ENCODE measurements around the gene TMEM40. TPM values are rescaled to one million over a fixed set of nuclear protein-coding genes. Genes with fewer than 3 reads are reported as not detected.

The TMEM40 gene
- polyA plus RNA-seq (2012; ENCODE audit: low read depth, missing spikeins) = 0.41 TPM

DNA sequence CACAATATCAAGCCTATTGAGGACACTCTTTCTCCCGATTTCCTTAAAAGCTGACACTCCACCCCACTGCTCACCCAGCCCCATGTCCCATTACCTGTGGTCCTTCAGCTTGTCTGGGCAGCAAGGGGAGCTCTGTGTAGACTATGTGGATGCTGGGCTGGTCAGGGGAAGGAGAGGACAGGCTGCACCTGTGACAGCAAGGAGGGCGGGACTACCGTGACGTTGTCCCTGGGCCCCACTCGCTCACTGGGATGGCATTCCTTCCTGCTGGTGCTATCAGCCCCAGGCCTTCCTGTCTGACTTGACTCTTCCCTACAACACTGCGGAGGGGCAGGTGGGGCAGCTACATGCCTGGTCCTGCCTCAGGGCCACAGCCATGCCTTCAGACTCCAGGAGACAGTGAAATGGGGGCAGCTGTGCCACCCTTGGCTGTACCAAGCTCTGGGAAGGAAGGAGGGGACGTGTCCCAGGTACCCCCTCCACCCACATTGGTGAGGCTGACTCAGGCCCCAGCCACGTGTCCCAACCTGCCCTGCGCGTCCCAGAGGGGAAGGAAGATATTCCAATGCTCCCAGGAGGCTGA lies at the start of gene TMEM40:
TMEM40 (minus strand) TSS at position 163 of the 583 bp plus-strand sequence. CDS start 9,427 bp downstream, outside the sequence.
- DNase-seq (ENCODE audit: insufficient read length, low spot score) = no peak
- no peak for FAIRE-seq
- TF ChIP-seq POLR2A (IDR thresholded peaks at IDR 0.05; ENCODE audit: low read depth, low read length) = no peak
- TF ChIP-seq TAF1 (IDR thresholded peaks at IDR 0.05; ENCODE audit: low read depth, low read length) = no peak
- no peak for TF ChIP-seq POLR2AphosphoS5 (IDR thresholded peaks at IDR 0.05; ENCODE audit: low read depth, low read length)
- TF ChIP-seq SPI1 (IDR thresholded peaks at IDR 0.05; ENCODE audit: low read depth, low read length) = no peak
- TF ChIP-seq POU2F2 (IDR thresholded peaks at IDR 0.05; ENCODE audit: low read depth, low read length) = no peak
- TF ChIP-seq PAX5 (IDR thresholded peaks at IDR 0.05; ENCODE audit: insufficient read depth, low read length, severe bottlenecking) = no peak

- DNase-seq (ENCODE audit: insufficient read length, low spot score) (no peak), FAIRE-seq (no peak)
- no peak for TF ChIP-seq POLR2AphosphoS5 (IDR thresholded peaks at IDR 0.05; ENCODE audit: low read depth, low read length)
- TF ChIP-seq PAX5 (IDR thresholded peaks at IDR 0.05; ENCODE audit: insufficient read depth, low read length, severe bottlenecking) = no peak
- TF ChIP-seq POLR2A (IDR thresholded peaks at IDR 0.05; ENCODE audit: low read depth, low read length) = no peak
- no peak for TF ChIP-seq SPI1 (IDR thresholded peaks at IDR 0.05; ENCODE audit: low read depth, low read length)
- no peak for TF ChIP-seq POU2F2 (IDR thresholded peaks at IDR 0.05; ENCODE audit: low read depth, low read length)
- no peak for TF ChIP-seq TAF1 (IDR thresholded peaks at IDR 0.05; ENCODE audit: low read depth, low read length)
Measured at GRCh38 chr3:12808587-12808986, 49.5 kb upstream of the TMEM40 start.

DNA sequence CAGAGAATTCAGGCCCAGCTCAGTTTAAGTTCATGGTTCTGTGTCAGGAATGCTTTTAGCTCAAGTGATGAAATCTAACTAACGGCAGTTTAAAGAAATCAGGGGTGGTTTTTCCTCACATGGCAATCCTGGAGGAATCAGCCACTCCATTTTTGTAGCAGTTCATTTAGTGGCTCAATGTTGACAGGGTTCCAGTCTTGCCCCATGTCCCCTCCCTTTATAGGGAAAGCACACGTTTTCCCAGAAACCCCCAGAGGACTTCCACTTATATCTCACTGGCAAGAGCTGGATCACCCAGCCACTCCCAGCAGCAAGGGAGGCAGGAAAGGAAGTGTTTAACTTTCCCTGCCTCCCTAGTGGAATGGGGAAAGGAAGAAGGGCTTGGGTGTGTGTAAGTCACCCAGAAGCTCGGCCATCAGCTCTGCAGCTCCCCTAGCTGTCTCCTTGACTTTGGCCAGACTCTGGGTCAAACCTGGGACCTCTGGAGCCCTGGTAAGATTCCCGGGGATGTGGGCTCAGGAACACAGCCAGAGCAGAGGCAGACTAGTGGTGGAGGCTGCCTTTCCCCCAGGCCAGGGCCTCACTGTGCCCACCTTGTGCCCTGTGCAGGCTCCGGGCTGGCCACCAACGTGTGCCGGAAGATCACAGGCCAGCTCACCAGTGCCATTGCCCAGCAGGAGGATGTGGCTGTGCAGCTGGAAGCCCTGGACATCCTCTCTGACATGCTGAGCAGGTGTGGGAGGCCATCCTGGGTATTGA lies 48.7 kb upstream of the TMEM40 start:
- TF ChIP-seq PAX5 (IDR thresholded peaks at IDR 0.05; ENCODE audit: insufficient read depth, low read length, severe bottlenecking) = no peak
- no peak for TF ChIP-seq TAF1 (IDR thresholded peaks at IDR 0.05; ENCODE audit: low read depth, low read length)
- TF ChIP-seq POLR2A (IDR thresholded peaks at IDR 0.05; ENCODE audit: low read depth, low read length) = no peak
- no peak for TF ChIP-seq SPI1 (IDR thresholded peaks at IDR 0.05; ENCODE audit: low read depth, low read length)
- no peak for TF ChIP-seq POU2F2 (IDR thresholded peaks at IDR 0.05; ENCODE audit: low read depth, low read length)
- TF ChIP-seq POLR2AphosphoS5 (IDR thresholded peaks at IDR 0.05; ENCODE audit: low read depth, low read length) = no peak
- DNase-seq (ENCODE audit: insufficient read length, low spot score) (no peak), FAIRE-seq (no peak)

DNA sequence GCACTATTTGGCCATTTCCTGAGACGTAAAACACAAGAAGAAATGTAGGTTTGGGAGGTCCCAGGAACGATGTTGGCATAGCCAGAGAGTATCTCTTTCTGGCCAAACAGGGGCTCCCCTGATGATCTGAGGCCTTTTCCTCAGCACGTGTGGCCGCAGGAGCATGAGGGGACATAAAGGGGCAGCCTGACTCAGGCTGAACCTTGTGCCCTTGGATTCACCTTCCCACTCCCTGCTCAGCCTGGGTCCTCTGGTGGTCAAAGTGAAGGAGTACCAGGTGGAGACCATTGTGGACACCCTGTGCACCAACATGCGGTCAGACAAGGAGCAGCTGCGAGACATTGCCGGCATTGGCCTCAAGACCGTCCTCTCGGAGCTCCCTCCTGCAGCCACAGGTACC lies 48.0 kb upstream of the TMEM40 start:
- no peak for FAIRE-seq
- no peak for DNase-seq (ENCODE audit: insufficient read length, low spot score)
- no peak for TF ChIP-seq TAF1 (IDR thresholded peaks at IDR 0.05; ENCODE audit: low read depth, low read length)
- no peak for TF ChIP-seq POU2F2 (IDR thresholded peaks at IDR 0.05; ENCODE audit: low read depth, low read length)
- TF ChIP-seq POLR2A (IDR thresholded peaks at IDR 0.05; ENCODE audit: low read depth, low read length) = no peak
- TF ChIP-seq SPI1 (IDR thresholded peaks at IDR 0.05; ENCODE audit: low read depth, low read length) = no peak
- TF ChIP-seq PAX5 (IDR thresholded peaks at IDR 0.05; ENCODE audit: insufficient read depth, low read length, severe bottlenecking) = no peak
- no peak for TF ChIP-seq POLR2AphosphoS5 (IDR thresholded peaks at IDR 0.05; ENCODE audit: low read depth, low read length)

DNA sequence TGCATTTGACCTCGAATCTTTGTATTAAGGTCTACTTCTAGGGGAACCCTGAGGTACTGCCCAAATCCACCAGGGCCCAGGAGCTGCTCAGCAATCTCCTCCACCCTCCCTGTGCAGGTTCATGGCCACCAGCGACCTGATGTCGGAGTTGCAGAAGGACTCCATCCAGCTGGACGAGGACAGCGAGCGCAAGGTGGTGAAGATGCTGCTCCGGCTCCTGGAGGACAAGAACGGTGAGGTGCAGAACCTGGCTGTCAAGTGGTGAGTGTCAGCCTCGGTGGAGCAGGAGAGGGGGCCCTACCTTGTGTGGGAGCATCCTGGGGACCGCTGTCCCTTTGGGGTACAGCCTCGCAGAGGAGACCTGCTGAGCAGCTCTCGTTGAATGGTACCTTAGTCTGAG lies 44.3 kb upstream of the TMEM40 start:
- FAIRE-seq = no peak
- TF ChIP-seq POU2F2 (IDR thresholded peaks at IDR 0.05; ENCODE audit: low read depth, low read length) = no peak
- no peak for TF ChIP-seq PAX5 (IDR thresholded peaks at IDR 0.05; ENCODE audit: insufficient read depth, low read length, severe bottlenecking)
- no peak for TF ChIP-seq SPI1 (IDR thresholded peaks at IDR 0.05; ENCODE audit: low read depth, low read length)
- no peak for TF ChIP-seq POLR2AphosphoS5 (IDR thresholded peaks at IDR 0.05; ENCODE audit: low read depth, low read length)
- no peak for TF ChIP-seq POLR2A (IDR thresholded peaks at IDR 0.05; ENCODE audit: low read depth, low read length)
- no peak for TF ChIP-seq TAF1 (IDR thresholded peaks at IDR 0.05; ENCODE audit: low read depth, low read length)
- no peak for DNase-seq (ENCODE audit: insufficient read length, low spot score)

GRCh38 chr3:12799525-12800440 lies 40.7 kb upstream of the TMEM40 start:
- DNase-seq (ENCODE audit: insufficient read length, low spot score) = no peak
- FAIRE-seq = no peak
- TF ChIP-seq POLR2AphosphoS5 (IDR thresholded peaks at IDR 0.05; ENCODE audit: low read depth, low read length) (no peak), POLR2A (IDR thresholded peaks at IDR 0.05; ENCODE audit: low read depth, low read length) (no peak), POU2F2 (IDR thresholded peaks at IDR 0.05; ENCODE audit: low read depth, low read length) (no peak), PAX5 (IDR thresholded peaks at IDR 0.05; ENCODE audit: insufficient read depth, low read length, severe bottlenecking) (no peak), TAF1 (IDR thresholded peaks at IDR 0.05; ENCODE audit: low read depth, low read length) (no peak), SPI1 (IDR thresholded peaks at IDR 0.05; ENCODE audit: low read depth, low read length) (no peak)

DNA sequence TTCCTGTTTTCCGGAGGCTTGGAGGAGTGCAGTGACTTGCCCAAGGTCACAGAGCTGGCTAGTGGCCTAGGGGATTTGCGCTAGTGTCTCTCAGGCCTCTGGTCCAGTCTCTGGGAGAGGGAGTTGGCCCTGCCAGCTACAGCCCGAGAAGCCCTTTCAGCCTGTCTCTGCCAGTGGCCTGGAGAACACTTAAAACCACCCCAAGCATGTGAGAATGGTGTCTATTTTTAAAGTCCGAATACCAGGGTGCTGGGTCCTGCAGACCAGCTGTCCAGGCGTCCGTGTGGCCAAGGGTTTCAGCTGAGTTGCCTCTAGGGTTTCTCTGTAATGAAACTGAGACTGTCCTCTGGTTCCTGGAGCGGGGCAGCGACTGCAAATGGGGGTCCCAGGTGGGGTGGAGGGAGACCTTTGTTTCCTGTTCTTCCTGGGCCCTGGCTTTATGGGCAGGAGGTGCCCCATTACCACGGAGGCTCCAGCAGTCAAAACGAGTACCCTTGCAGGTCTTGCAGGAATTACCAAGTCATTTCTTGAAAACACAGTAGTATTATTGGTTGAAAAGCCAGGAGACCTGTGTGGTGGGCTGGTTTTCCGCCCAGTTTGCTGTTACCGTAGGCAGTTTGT lies 39.6 kb upstream of the TMEM40 start:
- FAIRE-seq = no peak
- no peak for TF ChIP-seq POLR2A (IDR thresholded peaks at IDR 0.05; ENCODE audit: low read depth, low read length)
- no peak for TF ChIP-seq PAX5 (IDR thresholded peaks at IDR 0.05; ENCODE audit: insufficient read depth, low read length, severe bottlenecking)
- no peak for TF ChIP-seq SPI1 (IDR thresholded peaks at IDR 0.05; ENCODE audit: low read depth, low read length)
- TF ChIP-seq TAF1 (IDR thresholded peaks at IDR 0.05; ENCODE audit: low read depth, low read length) = no peak
- no peak for TF ChIP-seq POU2F2 (IDR thresholded peaks at IDR 0.05; ENCODE audit: low read depth, low read length)
- TF ChIP-seq POLR2AphosphoS5 (IDR thresholded peaks at IDR 0.05; ENCODE audit: low read depth, low read length) = no peak
- no peak for DNase-seq (ENCODE audit: insufficient read length, low spot score)

GRCh38 chr3:12797892-12798558 lies 39.0 kb upstream of the TMEM40 start:
- no peak for DNase-seq (ENCODE audit: insufficient read length, low spot score)
- no peak for FAIRE-seq
- no peak for TF ChIP-seq POU2F2 (IDR thresholded peaks at IDR 0.05; ENCODE audit: low read depth, low read length)
- peak; percentile 61 for TF ChIP-seq SPI1 (IDR thresholded peaks at IDR 0.05; ENCODE audit: low read depth, low read length)
- no peak for TF ChIP-seq POLR2AphosphoS5 (IDR thresholded peaks at IDR 0.05; ENCODE audit: low read depth, low read length)
